ENCODE measurements around the gene BEST4. TPM values are rescaled to one million over a fixed set of nuclear protein-coding genes. Genes with fewer than 3 reads are reported as not detected.

BEST4 gene
- total and polyA plus RNA-seq, 2 of the 13 experiments (the other 11 are each of a cell fraction or from before 2014, with no cell fraction given) = 0.77 to 1.4 TPM

DNA sequence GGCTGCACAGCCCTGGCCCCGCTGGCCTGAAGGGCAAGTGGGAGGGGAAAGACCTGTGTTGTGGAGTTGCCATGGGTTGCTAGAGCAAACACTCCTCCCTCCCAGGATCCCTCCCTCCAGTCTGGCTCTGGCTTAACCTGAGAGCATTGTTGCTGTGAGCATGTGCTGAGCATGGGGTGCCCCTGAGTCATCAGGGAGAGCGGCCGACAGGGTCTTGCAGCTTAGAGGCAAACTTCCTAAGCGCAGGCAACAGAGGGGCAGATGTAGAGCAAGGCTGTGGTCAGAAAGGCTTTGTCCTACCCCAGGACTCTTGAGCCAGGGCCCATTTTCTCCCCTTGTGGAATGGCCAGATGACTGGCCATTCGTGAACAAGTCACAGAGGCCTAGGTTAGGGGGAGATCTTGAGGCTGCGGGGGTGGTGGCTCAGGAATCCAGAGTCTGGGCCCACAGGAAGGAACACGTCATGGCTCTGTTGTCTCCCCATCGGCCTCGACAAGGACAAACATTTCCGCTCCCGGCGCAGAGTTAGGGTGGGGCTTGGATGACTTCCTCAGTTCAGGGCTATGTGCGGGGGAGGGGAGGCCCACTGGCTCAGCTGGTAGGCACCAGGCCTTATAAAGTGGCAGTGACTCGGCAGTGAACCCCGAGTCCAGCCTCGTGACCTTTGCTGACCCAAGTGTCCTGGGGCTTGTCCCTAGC, 19.5 kb upstream of the BEST4 start (continued):
- TF ChIP-seq, protein P1, sequence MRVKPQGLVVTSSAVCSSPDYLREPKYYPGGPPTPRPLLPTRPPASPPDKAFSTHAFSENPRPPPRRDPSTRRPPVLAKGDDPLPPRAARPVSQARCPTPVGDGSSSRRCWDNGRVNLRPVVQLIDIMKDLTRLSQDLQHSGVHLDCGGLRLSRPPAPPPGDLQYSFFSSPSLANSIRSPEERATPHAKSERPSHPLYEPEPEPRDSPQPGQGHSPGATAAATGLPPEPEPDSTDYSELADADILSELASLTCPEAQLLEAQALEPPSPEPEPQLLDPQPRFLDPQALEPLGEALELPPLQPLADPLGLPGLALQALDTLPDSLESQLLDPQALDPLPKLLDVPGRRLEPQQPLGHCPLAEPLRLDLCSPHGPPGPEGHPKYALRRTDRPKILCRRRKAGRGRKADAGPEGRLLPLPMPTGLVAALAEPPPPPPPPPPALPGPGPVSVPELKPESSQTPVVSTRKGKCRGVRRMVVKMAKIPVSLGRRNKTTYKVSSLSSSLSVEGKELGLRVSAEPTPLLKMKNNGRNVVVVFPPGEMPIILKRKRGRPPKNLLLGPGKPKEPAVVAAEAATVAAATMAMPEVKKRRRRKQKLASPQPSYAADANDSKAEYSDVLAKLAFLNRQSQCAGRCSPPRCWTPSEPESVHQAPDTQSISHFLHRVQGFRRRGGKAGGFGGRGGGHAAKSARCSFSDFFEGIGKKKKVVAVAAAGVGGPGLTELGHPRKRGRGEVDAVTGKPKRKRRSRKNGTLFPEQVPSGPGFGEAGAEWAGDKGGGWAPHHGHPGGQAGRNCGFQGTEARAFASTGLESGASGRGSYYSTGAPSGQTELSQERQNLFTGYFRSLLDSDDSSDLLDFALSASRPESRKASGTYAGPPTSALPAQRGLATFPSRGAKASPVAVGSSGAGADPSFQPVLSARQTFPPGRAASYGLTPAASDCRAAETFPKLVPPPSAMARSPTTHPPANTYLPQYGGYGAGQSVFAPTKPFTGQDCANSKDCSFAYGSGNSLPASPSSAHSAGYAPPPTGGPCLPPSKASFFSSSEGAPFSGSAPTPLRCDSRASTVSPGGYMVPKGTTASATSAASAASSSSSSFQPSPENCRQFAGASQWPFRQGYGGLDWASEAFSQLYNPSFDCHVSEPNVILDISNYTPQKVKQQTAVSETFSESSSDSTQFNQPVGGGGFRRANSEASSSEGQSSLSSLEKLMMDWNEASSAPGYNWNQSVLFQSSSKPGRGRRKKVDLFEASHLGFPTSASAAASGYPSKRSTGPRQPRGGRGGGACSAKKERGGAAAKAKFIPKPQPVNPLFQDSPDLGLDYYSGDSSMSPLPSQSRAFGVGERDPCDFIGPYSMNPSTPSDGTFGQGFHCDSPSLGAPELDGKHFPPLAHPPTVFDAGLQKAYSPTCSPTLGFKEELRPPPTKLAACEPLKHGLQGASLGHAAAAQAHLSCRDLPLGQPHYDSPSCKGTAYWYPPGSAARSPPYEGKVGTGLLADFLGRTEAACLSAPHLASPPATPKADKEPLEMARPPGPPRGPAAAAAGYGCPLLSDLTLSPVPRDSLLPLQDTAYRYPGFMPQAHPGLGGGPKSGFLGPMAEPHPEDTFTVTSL (CRISPR knock-in tag; IDR thresholded peaks at IDR 0.05; ENCODE audit: borderline replicate concordance) = peak; percentile 80
- TF ChIP-seq HOXA5 (CRISPR knock-in tag; IDR thresholded peaks at IDR 0.05) (peak; percentile 86; the same call in 1 of the 2 replicates), POLR2AphosphoS2 (IDR thresholded peaks at IDR 0.05; ENCODE audit: low read depth, low read length) (peak; percentile 60; the same call in 1 of the 2 replicates), MEIS2 (CRISPR knock-in tag; IDR thresholded peaks at IDR 0.05) (peak; percentile 18), JUN (CRISPR knock-in tag; IDR thresholded peaks at IDR 0.05) (peak; percentile 85), RFXANK (CRISPR knock-in tag; IDR thresholded peaks at IDR 0.05) (0 out of 2 replicates have a peak, but pooled peaks have one; percentile 32), ZNF263 (CRISPR knock-in tag; IDR thresholded peaks at IDR 0.05) (no peak), ZNF44 (CRISPR knock-in tag; IDR thresholded peaks at IDR 0.05) (0 out of 2 replicates have a peak, but pooled peaks have one; percentile 39), ADNP (CRISPR knock-in tag; IDR thresholded peaks at IDR 0.05) (no peak)
- TF ChIP-seq, protein P2, sequence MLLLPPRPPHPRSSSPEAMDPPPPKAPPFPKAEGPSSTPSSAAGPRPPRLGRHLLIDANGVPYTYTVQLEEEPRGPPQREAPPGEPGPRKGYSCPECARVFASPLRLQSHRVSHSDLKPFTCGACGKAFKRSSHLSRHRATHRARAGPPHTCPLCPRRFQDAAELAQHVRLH (CRISPR knock-in tag; IDR thresholded peaks at IDR 0.05; ENCODE audit: borderline replicate concordance, low read depth) = 0 out of 2 replicates have a peak, but pooled peaks have one; percentile 8
- TF ChIP-seq, protein P3, sequence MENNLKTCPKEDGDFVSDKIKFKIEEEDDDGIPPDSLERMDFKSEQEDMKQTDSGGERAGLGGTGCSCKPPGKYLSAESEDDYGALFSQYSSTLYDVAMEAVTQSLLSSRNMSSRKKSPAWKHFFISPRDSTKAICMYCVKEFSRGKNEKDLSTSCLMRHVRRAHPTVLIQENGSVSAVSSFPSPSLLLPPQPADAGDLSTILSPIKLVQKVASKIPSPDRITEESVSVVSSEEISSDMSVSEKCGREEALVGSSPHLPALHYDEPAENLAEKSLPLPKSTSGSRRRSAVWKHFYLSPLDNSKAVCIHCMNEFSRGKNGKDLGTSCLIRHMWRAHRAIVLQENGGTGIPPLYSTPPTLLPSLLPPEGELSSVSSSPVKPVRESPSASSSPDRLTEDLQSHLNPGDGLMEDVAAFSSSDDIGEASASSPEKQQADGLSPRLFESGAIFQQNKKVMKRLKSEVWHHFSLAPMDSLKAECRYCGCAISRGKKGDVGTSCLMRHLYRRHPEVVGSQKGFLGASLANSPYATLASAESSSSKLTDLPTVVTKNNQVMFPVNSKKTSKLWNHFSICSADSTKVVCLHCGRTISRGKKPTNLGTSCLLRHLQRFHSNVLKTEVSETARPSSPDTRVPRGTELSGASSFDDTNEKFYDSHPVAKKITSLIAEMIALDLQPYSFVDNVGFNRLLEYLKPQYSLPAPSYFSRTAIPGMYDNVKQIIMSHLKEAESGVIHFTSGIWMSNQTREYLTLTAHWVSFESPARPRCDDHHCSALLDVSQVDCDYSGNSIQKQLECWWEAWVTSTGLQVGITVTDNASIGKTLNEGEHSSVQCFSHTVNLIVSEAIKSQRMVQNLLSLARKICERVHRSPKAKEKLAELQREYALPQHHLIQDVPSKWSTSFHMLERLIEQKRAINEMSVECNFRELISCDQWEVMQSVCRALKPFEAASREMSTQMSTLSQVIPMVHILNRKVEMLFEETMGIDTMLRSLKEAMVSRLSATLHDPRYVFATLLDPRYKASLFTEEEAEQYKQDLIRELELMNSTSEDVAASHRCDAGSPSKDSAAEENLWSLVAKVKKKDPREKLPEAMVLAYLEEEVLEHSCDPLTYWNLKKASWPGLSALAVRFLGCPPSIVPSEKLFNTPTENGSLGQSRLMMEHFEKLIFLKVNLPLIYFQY (CRISPR knock-in tag; IDR thresholded peaks at IDR 0.05; ENCODE audit: borderline replicate concordance) = no peak
- TF ChIP-seq, protein P4, sequence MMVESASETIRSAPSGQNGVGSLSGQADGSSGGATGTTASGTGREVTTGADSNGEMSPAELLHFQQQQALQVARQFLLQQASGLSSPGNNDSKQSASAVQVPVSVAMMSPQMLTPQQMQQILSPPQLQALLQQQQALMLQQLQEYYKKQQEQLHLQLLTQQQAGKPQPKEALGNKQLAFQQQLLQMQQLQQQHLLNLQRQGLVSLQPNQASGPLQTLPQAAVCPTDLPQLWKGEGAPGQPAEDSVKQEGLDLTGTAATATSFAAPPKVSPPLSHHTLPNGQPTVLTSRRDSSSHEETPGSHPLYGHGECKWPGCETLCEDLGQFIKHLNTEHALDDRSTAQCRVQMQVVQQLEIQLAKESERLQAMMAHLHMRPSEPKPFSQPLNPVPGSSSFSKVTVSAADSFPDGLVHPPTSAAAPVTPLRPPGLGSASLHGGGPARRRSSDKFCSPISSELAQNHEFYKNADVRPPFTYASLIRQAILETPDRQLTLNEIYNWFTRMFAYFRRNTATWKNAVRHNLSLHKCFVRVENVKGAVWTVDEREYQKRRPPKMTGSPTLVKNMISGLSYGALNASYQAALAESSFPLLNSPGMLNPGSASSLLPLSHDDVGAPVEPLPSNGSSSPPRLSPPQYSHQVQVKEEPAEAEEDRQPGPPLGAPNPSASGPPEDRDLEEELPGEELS (CRISPR knock-in tag; IDR thresholded peaks at IDR 0.05) = peak; percentile 67; the same call in 1 of the 2 replicates
- TF ChIP-seq, protein P5, sequence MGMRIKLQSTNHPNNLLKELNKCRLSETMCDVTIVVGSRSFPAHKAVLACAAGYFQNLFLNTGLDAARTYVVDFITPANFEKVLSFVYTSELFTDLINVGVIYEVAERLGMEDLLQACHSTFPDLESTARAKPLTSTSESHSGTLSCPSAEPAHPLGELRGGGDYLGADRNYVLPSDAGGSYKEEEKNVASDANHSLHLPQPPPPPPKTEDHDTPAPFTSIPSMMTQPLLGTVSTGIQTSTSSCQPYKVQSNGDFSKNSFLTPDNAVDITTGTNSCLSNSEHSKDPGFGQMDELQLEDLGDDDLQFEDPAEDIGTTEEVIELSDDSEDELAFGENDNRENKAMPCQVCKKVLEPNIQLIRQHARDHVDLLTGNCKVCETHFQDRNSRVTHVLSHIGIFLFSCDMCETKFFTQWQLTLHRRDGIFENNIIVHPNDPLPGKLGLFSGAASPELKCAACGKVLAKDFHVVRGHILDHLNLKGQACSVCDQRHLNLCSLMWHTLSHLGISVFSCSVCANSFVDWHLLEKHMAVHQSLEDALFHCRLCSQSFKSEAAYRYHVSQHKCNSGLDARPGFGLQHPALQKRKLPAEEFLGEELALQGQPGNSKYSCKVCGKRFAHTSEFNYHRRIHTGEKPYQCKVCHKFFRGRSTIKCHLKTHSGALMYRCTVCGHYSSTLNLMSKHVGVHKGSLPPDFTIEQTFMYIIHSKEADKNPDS (CRISPR knock-in tag; IDR thresholded peaks at IDR 0.05) = peak; percentile 38; the same call in 1 of the 2 replicates

Data from HepG2 (cell line).